Spleen (tissue), 7 donors: Measurements from ENCODE around the gene ADARB2.

ENCODE experiments used
- POLR2AphosphoS5 ChIP-seq, 3 donors: sonication (generic); formaldehyde crosslinking; IDR thresholded peaks; one replicate each; pipeline ENCODE4 v1.5.1; 2017; ENCODE audit warnings: antibody characterized with exemption in 3 of 3
- TF ChIP-seq, protein P1 (sequence below), 11 experiments: fragments of 200-600 bp in 7 of 11; fragments of 450-650 bp in 4 of 11; sonication (generic) in 4 of 11; IDR thresholded peaks in 8 of 11; conservative IDR thresholded peaks in 3 of 11; 1 replicate in 7 of 11; 2 replicates in 4 of 11; pipeline versions ENCODE4 v1.4.0 to v1.8.0; 2016 to 2021; ENCODE audit warnings: antibody characterized with exemption in 11 of 11, inconsistent platforms in 4 of 11, mild to moderate bottlenecking in 1 of 11
- donor health status: DM: no; HTN: no; CAD: no; lungs with moderate emphysema.
- donor health status: DM: no; HTN: no; CAD: no.
- donor health status: DM: no; HTN: no; CAD: no.

DNA sequence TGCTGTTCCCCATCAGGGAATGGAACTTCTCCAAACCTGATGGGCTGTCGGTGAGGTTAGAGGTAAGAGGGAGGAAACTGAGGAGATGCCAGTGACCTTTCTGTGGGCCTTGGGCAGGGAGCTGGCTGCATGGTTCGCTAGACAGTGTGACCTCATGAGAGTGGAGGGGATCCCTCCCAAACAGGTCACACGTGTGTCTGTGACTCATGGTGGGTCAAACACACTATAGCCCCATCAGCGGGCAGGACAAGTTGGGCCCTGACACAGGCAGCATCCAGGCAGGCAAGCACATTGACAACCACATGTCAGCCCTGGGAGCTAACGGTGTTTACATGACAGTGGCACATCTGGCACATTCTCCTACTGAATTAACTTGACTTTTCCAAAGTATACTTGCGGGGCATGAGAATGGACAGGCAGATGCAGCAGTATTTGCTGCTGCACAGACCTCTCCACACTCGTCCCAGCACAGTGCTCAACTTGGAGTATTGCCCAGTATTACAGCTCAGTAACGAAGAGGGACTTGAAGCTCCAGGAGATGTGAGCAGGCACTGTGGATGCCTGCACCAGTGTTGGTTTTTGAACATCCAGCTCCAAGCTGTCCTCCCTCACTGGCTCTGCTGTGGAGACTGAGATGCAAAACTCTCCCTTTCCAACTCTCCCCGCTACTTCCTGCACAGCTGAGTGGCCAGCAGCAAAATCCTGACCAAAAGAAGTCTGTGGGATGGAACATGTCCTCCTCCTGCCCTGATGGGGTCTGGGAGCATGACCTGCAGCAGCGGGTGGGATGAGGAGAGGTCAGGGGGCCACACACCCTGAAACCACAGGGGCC lies 481.5 kb downstream of the ADARB2 start:
- TF ChIP-seq, protein P1, sequence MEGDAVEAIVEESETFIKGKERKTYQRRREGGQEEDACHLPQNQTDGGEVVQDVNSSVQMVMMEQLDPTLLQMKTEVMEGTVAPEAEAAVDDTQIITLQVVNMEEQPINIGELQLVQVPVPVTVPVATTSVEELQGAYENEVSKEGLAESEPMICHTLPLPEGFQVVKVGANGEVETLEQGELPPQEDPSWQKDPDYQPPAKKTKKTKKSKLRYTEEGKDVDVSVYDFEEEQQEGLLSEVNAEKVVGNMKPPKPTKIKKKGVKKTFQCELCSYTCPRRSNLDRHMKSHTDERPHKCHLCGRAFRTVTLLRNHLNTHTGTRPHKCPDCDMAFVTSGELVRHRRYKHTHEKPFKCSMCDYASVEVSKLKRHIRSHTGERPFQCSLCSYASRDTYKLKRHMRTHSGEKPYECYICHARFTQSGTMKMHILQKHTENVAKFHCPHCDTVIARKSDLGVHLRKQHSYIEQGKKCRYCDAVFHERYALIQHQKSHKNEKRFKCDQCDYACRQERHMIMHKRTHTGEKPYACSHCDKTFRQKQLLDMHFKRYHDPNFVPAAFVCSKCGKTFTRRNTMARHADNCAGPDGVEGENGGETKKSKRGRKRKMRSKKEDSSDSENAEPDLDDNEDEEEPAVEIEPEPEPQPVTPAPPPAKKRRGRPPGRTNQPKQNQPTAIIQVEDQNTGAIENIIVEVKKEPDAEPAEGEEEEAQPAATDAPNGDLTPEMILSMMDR (IDR thresholded peaks at IDR 0.05 in 8 of 11, conservative IDR thresholded peaks at IDR 0.05 in 3 of 11), result no peak
- no peak for TF ChIP-seq POLR2AphosphoS5 (IDR thresholded peaks at IDR 0.05)
